Neural cell (in vitro differentiated cells): ENCODE data around the gene ZNF79. TPM values are rescaled to one million over a fixed set of nuclear protein-coding genes. Genes with fewer than 3 reads are reported as not detected.

Experiments
- H2AFZ ChIP-seq: fragments of 200-600, 300-800 bp; sonication (generic), shearing (Covaris generic); 2 replicates; pipeline ENCODE4 v1.6.0; 2014; ENCODE audit warnings: low read depth, mild to moderate bottlenecking, antibody characterized with exemption, low read length, moderate library complexity
- H3F3A ChIP-seq: fragments of 200-600 bp; shearing (Covaris generic); 2 replicates; pipeline ENCODE4 v1.6.1; 2016; ENCODE audit warnings: mild to moderate bottlenecking, moderate library complexity, mixed read lengths, antibody characterized with exemption, low read length; ENCODE audit not compliant: insufficient read depth, poor library complexity, severe bottlenecking
- H3K27ac ChIP-seq: fragments of 200-600, 300-800 bp; sonication (generic), shearing (Covaris generic); 2 replicates; pipeline ENCODE4 v1.5.1; 2014; ENCODE audit warnings: mild to moderate bottlenecking, low read length, moderate library complexity
- H3K27me3 ChIP-seq: fragments of 300-800, 200-600 bp; sonication (generic), shearing (Covaris generic); 2 replicates; pipeline ENCODE4 v1.6.0; 2014; ENCODE audit warnings: mild to moderate bottlenecking, low read depth, low read length, moderate library complexity; ENCODE audit not compliant: insufficient read depth
- H3K36me3 ChIP-seq: fragments of 300-800, 200-600 bp; sonication (generic), shearing (Covaris generic); 2 replicates; pipeline ENCODE4 v1.5.1; 2014; ENCODE audit warnings: mild to moderate bottlenecking, antibody characterized with exemption, low read length, moderate library complexity; ENCODE audit not compliant: insufficient read depth
- H3K4me2 ChIP-seq: fragments of 300-800, 200-600 bp; sonication (generic), shearing (Covaris generic); 2 replicates; pipeline ENCODE4 v1.6.0; 2014; ENCODE audit warnings: mild to moderate bottlenecking, low read length
- H3K4me3 ChIP-seq: fragments of 300-800, 200-600 bp; sonication (generic), shearing (Covaris generic); 2 replicates; pipeline ENCODE4 v1.5.1; 2014; ENCODE audit warnings: mild to moderate bottlenecking, low read length, moderate library complexity
- H3K79me2 ChIP-seq: fragments of 200-600 bp; shearing (Covaris generic); replicated peaks from 2 replicates; pipeline ENCODE4 v1.6.0; 2014; ENCODE audit warnings: mild to moderate bottlenecking, low read length, moderate library complexity; ENCODE audit not compliant: insufficient read depth
- H3K9ac ChIP-seq: fragments of 300-800, 200-600 bp; sonication (generic), shearing (Covaris generic); 2 replicates; pipeline ENCODE4 v1.6.1; 2016; ENCODE audit warnings: mild to moderate bottlenecking, low read length, mixed read lengths
- H3K9me2 ChIP-seq: fragments of 200-600 bp; shearing (Covaris generic); 2 replicates; pipeline ENCODE4 v1.6.1; 2016; ENCODE audit warnings: mild to moderate bottlenecking, low read length, mixed read lengths; ENCODE audit not compliant: insufficient read depth
- H3K9me3 ChIP-seq: fragments of 200-600, 300-800 bp; sonication (generic), shearing (Covaris generic); 2 replicates; pipeline ENCODE4 v1.6.1; 2016; ENCODE audit warnings: mild to moderate bottlenecking, mixed run types, low read length, moderate library complexity, mixed read lengths
- H4K20me1 ChIP-seq: fragments of 200-600 bp; shearing (Covaris generic); 2 replicates; pipeline ENCODE4 v1.6.1; 2016; ENCODE audit warnings: mild to moderate bottlenecking, mixed run types; ENCODE audit not compliant: insufficient read depth
- CTCF ChIP-seq: fragments of 450-650 bp; IDR thresholded peaks from 2 replicates; pipeline ENCODE4 v1.5.1; 2014; ENCODE audit warnings: antibody characterized with exemption, mild to moderate bottlenecking, moderate library complexity; ENCODE audit not compliant: poor library complexity, severe bottlenecking
- EP300 ChIP-seq: fragments of 450-650 bp; conservative IDR thresholded peaks from 2 replicates; pipeline ENCODE4 v1.6.1; 2014; ENCODE audit warnings: antibody characterized with exemption, mild to moderate bottlenecking, moderate library complexity; ENCODE audit not compliant: poor library complexity, severe bottlenecking
- EZH2 ChIP-seq: fragments of 200-600, 300-800 bp; shearing (Covaris generic), sonication (generic); IDR thresholded peaks from 2 replicates; pipeline ENCODE4 v1.6.1; 2014; ENCODE audit warnings: antibody characterized with exemption, low read length, borderline replicate concordance, mild to moderate bottlenecking; ENCODE audit not compliant: insufficient read depth, poor library complexity, severe bottlenecking
- MXI1 ChIP-seq: fragments of 450-650 bp; conservative IDR thresholded peaks from 2 replicates; pipeline ENCODE4 v1.6.1; 2014; ENCODE audit warnings: antibody characterized with exemption, mild to moderate bottlenecking; ENCODE audit not compliant: poor library complexity, severe bottlenecking
- POLR2AphosphoS5 ChIP-seq: IDR thresholded peaks from 2 replicates; pipeline ENCODE4 v1.6.1; 2012
- RAD21 ChIP-seq: fragments of 450-650 bp; conservative IDR thresholded peaks from 2 replicates; pipeline ENCODE4 v1.6.1; 2014; ENCODE audit warnings: antibody characterized with exemption, mild to moderate bottlenecking, moderate library complexity
- REST ChIP-seq: IDR thresholded peaks from 2 replicates; pipeline ENCODE4 v1.6.1; 2012; ENCODE audit warnings: borderline replicate concordance
- SMC3 ChIP-seq: fragments of 450-650 bp; conservative IDR thresholded peaks from 2 replicates; pipeline ENCODE4 v1.6.1; 2014; ENCODE audit warnings: antibody characterized with exemption, mild to moderate bottlenecking, moderate library complexity; ENCODE audit not compliant: poor library complexity
- TAF1 ChIP-seq: IDR thresholded peaks from 2 replicates; pipeline ENCODE4 v1.6.1; 2012; ENCODE audit warnings: low read depth
- polyA plus RNA-seq: library from polyadenylated mRNA; depleted of rRNA; stranded (reverse); fragments of >200 nt; gene quantifications from 2 replicates; pipeline ENCODE4 v1.2.3, GENCODE V29; 2014

ZNF79 gene
- polyA plus RNA-seq, 1 donor from 2014 or later: 2.9 TPM

GRCh38 chr9:127386981-127387380 is 37.2 kb upstream of the ZNF79 start:
- Histone ChIP-seq H4K20me1 (no peaks in the 10 kb centered on the region), H3K9me3 (no peaks in the 10 kb centered on the region), H3F3A (peaks cover 3% of the 10 kb centered on the region), H3K36me3 (no peaks in the 10 kb centered on the region), H2AFZ (no peak overlapping the region), H3K4me3 (no peak overlapping the region), H3K79me2 (no peaks in the 10 kb centered on the region), H3K9ac (no peak overlapping the region), H3K4me2 (no peak overlapping the region), H3K27ac (no peak overlapping the region), H3K27me3 (no peaks in the 10 kb centered on the region), H3K9me2 (no peaks in the 10 kb centered on the region)
- TF ChIP-seq TAF1 (no peak), REST (no peak), EP300 (no peak), RAD21 (no peak), POLR2AphosphoS5 (no peak), MXI1 (no peak), EZH2 (no peak), SMC3 (no peak), CTCF (no peak)

DNA sequence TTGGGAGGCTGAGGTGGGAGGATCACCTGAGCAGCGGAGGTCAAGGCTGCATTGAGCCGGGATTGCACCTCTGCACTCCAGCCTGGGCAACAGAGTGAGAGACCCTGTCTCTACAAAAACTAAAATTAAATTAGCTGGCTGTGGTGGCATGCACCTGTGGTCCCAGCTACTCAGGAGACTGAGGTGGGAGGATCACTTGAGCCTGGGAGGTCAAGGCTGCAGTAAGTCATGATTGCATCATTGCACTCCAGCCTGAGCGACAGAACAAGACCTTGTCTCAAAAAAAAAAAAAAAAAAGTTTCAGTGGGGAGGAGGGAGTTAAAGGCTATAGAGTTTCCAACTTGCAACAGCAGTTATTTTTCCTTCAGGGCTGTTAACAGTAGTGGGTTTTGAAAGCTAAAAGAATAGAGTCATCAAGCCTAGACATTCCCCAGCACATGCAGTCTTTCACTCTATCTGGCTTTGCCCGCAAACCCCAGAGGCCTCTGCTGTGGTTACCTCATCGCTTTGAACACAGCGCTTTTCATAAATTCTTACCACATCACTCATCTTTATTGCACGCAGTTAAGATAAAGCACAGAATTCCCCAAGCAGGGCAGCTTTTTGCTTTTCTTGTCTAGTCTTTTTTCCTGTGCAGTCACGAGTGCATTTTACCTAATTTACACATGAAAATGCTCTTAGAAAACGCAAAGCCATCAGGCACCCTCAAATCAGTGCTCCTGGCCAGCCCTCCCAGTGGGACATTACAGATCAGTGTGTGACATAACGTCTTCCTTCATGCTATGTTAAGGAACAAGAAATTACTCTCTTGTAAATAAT is 35.9 kb upstream of the ZNF79 start:
- H3K27ac ChIP-seq: peak overlapping the region; percentile 71
- peak overlapping the region; percentile 33 for H3K4me2 ChIP-seq

More for the DNA sequence above, 35.9 kb upstream of the ZNF79 start:
- Histone ChIP-seq H3K79me2 (no peaks in the 10 kb centered on the region), H2AFZ (no peak overlapping the region), H3F3A (peaks cover 3% of the 10 kb centered on the region), H3K27me3 (no peaks in the 10 kb centered on the region), H3K9ac (peak overlapping the region; percentile 38), H3K4me3 (peak overlapping the region; percentile 30), H3K36me3 (no peaks in the 10 kb centered on the region), H3K9me3 (no peaks in the 10 kb centered on the region), H3K9me2 (no peaks in the 10 kb centered on the region), H4K20me1 (no peaks in the 10 kb centered on the region)
- peak; percentile 33 for TF ChIP-seq SMC3
- peak; percentile 38 for TF ChIP-seq RAD21
- peak; percentile 56 for TF ChIP-seq EP300
- TF ChIP-seq MXI1: peak; percentile 49
- TF ChIP-seq CTCF: no peak
- peak; percentile 42 for TF ChIP-seq POLR2AphosphoS5
- no peak for TF ChIP-seq TAF1
- TF ChIP-seq EZH2: no peak
- no peak for TF ChIP-seq REST
